GM18873 (cell line): ENCODE results near the gene PPP6R2.
"Not testable (repeated sequence)": the region's sequence is repeated elsewhere in the genome, so short reads cannot be mapped to it uniquely, and the experiment has no call there.

ENCODE experiments used
- ATAC-seq: cut with Tn5 transposase; IDR thresholded peaks from one replicate; pipeline ENCODE4 v1.9.1; 2021; ENCODE audit warnings: mild to moderate bottlenecking, moderate library complexity, moderate number of reproducible peaks; ENCODE audit not compliant: unreplicated experiment, low FRiP score

Gene PPP6R2

DNA sequence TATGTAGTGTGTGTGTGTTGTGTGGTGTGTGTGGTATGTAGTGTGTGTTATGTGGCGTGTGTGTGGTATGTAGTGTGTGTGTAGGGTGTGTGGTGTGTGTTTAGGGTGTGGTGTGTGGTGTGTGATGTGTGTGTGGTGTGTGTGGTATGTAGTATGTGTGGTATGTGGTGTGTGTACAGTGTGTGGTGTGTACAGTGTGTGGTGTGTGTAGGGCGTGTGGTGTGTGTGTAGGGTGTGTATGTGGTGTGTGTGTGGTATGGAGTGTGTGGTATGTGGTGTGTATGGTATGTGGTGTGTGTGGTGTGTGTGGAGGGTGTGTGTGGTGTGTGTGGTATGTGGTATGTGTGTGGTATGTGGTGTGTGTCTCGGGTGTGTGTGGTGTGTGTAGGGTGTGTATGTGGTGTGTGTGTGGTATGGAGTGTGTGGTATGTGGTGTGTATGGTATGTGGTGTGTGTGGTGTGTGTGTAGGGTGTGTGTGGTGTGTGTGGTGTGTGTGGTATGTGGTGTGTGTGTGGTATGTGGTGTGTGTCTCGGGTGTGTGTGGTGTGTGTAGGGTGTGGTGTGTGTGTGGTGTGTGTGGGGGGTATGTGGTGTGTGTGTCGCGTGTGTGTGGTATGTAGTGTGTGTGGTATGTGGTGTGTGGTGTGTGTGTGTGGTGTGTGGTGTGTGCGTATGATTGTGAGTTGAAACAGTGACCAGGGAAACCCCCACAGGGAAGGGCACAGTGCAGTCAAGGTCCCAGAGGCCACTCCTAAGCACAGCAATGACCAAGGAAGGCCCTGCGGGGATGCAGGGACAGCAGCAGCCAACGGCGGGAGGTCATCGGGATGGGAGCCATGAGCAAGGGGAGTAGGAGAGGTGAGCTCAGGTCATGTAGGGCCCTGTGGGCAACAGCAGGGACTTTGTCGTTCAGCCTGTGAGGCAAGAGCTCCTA, 2.9 kb upstream of the PPP6R2 start:
- no peak for ATAC-seq

DNA sequence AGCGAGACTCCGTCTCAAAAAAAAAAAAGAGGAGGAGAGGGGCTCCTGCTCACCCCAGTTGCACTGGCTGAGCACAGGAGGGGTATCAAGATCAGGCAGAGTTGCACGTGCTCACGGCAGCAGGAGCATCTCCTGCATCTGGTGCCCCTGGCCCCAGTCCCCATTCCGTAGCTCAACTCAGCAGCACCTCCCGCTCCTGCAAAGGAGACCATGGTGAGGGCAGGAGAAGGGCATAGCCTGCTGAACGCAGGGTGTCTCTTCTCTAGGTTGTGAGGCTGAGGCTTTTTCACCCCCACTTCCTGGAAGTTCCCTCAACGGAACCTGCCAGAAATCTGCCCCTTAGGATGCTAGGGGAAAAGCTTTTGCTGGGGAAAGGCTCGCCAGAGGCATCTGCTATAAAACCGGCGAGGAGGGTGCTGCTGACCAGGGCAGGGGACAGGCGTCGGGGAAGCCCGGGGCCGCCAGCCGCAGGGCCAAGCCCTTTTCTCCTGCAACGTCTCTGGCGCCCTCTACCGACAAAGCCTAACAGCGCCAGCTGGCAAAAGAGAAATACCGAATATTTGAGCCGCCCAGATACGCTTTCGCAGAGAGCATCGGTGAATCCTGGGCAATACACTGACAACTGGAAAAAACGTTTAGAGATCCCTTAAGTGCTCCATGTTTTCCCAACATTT, 1.0 kb upstream of the PPP6R2 start:
- peak; percentile 50 for ATAC-seq

DNA sequence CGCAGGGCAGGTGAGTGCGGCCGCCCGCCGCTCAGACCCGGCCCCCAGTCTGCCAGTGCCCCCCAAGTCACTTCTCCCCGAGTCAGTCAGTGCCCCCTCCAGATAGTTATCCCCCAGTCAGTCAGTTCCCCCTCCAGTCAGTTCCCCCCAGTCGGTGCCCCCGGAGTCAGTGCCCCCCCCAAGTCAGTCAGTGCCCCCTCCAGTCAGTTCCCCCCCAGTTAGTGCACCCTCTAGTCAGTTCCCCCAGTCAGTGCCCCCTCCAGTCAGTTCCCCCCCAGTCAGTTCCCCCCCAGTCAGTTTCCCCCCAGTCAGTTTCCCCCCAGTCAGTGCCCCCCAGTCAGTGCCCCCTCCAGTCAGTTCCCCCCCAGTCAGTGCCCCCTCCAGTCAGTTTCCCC, 411 bp downstream of the PPP6R2 start:
- no peak for ATAC-seq

DNA sequence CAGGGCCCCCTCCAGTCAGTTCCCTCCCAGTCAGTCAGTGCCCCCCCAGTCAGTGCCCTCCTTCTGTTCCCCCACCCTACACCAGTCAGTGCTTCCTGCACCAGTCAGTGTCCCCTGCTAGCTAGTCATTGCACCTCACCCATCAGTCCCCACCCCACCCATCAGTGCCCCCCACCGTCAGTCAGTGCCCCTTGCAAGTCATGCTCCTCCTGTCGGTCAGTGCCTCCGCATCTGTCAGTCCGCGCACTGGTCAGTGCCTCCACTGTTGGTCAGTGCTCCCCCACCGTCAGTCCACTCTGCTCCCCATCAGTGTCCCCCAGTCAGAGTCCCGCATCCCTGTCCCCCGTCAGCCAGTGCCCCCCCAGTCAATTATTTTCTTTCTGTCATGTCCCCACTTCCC, 3.3 kb downstream of the PPP6R2 start:
- ATAC-seq, result no peak

GRCh38 chr22:50347157-50347556, 4.0 kb downstream of the PPP6R2 start:
- no peak for ATAC-seq

- ATAC-seq, result no peak
These were observed 4.9 kb downstream of the PPP6R2 start for GRCh38 chr22:50348058-50348457.

DNA sequence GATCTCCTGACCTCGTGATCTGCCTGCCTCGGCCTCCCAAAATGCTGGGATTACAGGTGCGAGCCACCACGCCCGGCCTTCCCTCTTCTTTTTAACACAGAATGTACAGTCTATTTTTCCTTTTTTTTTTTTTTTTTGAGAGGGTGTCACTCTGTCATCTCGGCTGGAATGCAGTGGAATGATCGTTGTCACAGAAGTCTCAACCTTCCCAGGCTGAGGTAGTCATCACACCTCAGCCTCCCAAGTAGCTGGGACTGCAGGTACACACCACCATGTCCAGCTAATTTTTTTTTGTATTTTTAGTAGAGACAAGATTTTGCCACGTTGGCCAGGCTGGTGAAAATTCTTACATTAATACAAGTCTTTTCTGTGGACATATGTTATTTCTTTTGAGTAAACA, 13.1 kb downstream of the PPP6R2 start:
- no peak for ATAC-seq

DNA sequence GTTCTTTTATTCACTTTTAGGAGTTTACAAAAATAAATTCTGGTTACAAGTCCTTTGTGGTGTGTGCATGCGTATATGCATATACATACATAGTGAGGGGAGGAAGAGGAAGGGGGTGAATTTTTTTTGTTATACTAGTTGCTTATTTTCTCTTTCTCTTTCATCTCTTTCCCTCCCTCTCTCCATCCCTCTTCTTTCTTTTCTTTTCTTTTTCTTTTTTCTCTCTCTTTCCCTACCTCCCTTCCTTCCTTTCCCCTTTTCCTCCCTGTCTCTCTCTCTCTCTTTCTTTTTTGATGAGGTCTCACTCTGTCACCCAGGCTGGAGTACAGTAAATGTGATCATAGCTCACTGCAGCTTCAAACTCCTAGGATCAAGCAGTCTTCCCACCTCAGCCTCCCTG, 14.1 kb downstream of the PPP6R2 start:
- ATAC-seq, result no peak

DNA sequence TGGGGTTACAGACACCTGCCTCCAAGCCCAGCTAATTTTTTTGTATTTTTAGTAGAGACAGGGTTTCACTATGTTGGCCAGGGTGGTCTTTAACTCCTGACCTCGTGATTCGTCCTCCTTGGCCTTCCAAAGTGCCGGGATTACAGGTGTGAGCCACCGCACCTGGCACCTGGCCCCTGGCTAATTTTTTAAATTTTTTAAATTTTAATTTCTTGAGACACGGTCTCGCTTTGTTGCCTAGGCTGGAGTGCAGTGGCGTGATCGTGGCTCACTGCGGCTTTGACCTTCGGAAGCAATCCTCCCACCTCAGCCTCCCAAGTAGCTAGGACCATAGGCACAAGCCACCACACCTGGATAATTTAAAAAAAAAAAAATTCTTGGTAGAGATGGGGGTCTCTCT, 14.6 kb downstream of the PPP6R2 start:
- ATAC-seq, result no peak

GRCh38 chr22:50360578-50360977, 17.5 kb downstream of the PPP6R2 start:
- ATAC-seq, result no peak

DNA sequence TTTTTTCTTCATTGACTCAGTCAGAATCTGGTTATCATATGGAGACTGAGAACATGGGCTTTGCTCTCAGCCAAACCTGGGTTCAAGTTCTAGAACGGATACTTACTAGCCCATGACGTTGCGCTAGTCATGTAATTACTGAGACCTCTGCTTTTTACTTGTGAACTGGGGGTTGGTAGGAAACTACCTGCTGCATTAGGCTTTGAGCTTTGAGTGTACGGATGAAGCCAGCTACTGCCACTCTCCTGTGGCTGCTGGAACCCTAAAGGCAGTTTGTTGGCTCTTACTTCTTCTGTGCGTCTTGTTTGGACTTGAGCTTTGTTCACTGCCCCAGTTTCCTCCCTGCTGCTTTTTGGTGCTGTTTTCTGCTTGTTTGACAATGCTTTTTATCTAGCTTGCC, 18.1 kb downstream of the PPP6R2 start:
- no peak for ATAC-seq

DNA sequence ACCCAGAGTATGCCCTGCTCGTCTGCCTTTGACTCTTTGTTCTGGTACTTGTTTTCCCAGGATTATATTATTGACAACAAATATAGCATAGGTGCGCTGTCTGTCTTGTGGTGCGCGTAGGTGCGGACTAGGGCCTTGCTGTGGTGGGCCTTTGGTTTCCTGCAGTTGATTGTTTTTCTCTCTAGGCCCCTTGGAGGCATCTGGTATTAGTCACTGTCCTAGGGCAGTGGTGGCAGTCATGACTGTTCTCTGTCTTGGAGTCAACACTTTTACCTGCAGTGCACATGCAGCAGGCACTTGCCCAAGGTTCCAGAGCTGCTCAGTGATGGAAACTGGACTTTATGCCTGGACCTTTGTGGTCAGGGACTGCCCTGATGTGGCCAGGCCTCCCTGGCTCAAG, 18.6 kb downstream of the PPP6R2 start:
- ATAC-seq, result no peak

- no peak for ATAC-seq
These were observed 20.2 kb downstream of the PPP6R2 start for GRCh38 chr22:50363166-50363802.

DNA sequence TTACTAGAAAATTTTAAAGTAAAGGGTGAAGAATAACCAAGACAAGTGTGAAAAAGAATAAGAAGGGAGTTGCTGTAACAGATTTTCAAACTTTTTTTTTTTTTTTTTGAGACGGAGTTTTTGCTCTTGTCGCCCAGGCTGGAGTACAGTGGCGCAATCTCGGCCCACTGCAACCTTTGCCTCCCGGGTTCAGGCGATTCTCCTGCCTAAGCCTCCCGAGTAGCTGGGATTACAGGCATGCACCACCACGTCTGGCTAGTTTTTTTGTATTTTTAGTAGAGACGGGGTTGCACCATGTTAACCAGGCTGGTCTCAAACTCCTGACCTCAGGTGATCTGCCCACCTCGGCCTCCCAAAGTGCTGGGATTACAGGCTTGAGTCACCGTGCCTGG, 20.7 kb downstream of the PPP6R2 start:
- not testable (repeated sequence) for ATAC-seq

- no peak for ATAC-seq
These were observed 24.8 kb downstream of the PPP6R2 start for GRCh38 chr22:50367778-50368500.

DNA sequence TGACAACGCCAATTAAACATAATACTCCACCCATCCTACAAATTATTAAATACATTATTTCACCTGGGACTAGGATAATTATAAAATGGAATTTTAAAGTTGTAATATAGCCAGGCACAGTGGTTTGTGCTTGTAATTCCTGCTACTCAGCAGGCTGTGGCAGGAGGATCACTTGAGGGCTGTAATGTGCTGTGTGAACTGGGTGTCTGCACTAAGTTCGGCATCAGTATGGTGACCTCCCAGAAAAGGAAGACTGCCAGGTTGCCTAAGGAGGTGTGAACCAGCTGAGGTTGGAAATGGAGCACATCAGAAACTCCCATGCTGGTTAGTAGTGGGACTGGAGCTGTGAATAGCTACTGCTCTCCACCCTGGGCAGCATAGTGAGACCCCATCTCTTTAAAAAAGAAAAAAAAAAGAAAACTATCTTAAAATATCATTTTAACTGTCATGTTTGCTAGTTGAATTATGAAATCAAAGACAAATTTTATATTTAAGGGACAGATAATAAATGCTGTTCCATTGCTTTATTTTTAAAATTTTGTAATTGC, 28.0 kb downstream of the PPP6R2 start:
- no peak for ATAC-seq

DNA sequence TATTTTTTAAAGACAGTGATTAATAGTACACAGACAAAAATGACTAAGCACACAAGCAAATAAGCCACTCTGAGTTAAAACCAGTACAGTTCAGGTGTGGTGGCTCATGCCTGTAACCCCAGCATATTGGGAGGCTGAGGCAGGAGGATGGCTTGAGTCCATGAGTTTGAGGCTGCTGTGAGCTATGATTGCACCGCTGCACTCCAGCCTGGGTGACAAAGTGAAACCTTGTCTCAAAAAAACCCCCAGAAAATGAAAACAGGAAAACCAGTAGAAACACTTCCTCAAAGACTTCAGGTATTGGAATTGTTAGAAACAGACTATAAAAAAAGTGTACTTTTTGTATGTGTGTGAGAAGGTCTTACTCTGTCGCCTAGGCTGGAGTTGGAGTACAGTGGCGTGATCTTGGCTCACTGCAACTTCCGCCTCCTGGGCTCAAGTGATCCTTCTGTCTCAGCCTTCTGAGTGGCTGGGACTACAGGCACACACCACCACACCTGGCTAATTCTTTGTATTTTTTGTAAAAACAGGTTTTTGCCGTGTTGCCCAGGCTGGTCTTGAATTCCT, 33.0 kb downstream of the PPP6R2 start:
- ATAC-seq, result no peak

- not testable (repeated sequence) for ATAC-seq
These were observed 38.0 kb downstream of the PPP6R2 start for GRCh38 chr22:50381021-50381555.

GRCh38 chr22:50396751-50397370, 53.7 kb downstream of the PPP6R2 start:
- ATAC-seq, result no peak
